ENCODE measurements around the gene SLC46A1.

The SLC46A1 gene

DNA sequence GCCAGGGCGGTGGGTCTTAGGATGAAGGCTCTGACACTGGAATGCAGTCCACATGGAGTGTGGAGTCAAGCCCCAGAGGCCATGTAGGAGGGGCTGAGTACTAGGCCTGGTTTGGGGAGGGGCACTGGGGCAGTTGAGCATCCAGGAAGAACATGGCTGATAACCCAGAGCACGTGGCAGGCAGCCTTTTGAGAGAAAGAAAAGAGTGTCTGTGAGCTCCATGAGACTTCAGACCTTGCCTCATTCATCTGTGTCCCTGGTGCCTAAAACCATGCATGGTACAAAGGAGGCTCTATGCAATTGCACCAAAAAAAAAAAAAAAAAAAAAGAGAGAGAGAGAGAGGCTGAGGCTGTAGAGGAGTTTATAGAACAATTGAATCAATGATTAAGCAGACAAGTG is 14.6 kb downstream of the SLC46A1 start:
- Histone ChIP-seq H3K27me3 (ENCODE audit: low read depth, low read length) (no peaks in the 10 kb centered on the region), H3K4me3 (ENCODE audit: low read depth in 1 of 2, low read length in 2 of 2) (no peak overlapping the region), H3K9me3 (ENCODE audit: control insufficient read depth in 1 of 2, low read length in 2 of 2) (no peaks in the 10 kb centered on the region), H3K4me1 (ENCODE audit: control insufficient read depth in 1 of 2, insufficient read depth in 2 of 2, low read length in 2 of 2) (no peaks in the 10 kb centered on the region), H3K27ac (ENCODE audit: low read length) (no peak overlapping the region), H3K36me3 (ENCODE audit: control insufficient read depth in 1 of 2, insufficient read depth in 2 of 2, low read length in 2 of 2) (peaks cover 33 to 60% of the 10 kb centered on the region in 2 donors)

DNA sequence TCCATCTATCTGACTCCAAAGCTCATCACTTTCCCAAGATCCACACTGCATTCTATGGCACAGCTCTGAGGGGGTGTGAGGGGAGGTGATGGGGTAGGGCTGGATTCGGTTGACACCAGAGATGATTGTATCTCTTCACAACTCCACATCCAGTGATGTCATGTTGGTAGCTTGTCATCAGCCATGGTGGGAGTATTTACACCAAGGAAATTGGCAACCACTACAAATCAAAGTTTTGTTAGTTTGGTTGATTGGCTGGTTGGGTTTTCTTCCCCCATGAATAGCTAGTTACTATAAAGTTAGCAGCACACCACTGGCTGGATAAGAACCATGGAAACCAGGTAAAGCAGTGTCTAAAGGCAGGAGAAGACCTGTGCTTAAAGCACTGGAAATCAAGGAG is 15.0 kb downstream of the SLC46A1 start:
- Histone ChIP-seq H3K27me3 (ENCODE audit: low read depth, low read length) (no peaks in the 10 kb centered on the region), H3K4me1 (ENCODE audit: control insufficient read depth in 1 of 2, insufficient read depth in 2 of 2, low read length in 2 of 2) (no peaks in the 10 kb centered on the region), H3K4me3 (ENCODE audit: low read depth in 1 of 2, low read length in 2 of 2) (no peak overlapping the region), H3K9me3 (ENCODE audit: control insufficient read depth in 1 of 2, low read length in 2 of 2) (no peaks in the 10 kb centered on the region), H3K27ac (ENCODE audit: low read length) (no peak overlapping the region), H3K36me3 (ENCODE audit: control insufficient read depth in 1 of 2, insufficient read depth in 2 of 2, low read length in 2 of 2) (peaks cover 30 to 56% of the 10 kb centered on the region in 2 donors)

DNA sequence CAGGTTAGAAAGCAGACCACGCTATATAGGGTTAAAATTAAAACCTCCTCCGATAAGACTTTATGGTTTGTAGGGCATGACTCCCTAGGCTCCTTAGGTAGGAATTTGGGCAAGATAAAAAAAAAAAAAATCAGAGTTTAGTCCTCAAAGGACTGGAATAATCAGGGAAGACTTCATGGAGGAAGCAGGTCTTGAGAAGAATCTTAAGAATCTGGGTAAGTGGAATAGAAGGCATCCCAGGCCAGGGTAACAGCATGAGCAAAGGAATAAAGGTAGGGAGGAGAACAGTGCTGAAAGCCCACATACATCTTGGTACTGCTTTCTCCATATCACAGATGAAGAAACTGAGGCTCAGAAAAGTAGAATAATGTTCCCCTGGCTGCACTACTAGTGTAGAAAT is 15.4 kb downstream of the SLC46A1 start:
- no peak overlapping the region for H3K4me3 ChIP-seq (ENCODE audit: low read depth in 1 of 2, low read length in 2 of 2)
- peaks cover 25 to 52% of the 10 kb centered on the region in 2 donors for H3K36me3 ChIP-seq (ENCODE audit: control insufficient read depth in 1 of 2, insufficient read depth in 2 of 2, low read length in 2 of 2)
- H3K4me1 ChIP-seq (ENCODE audit: control insufficient read depth in 1 of 2, insufficient read depth in 2 of 2, low read length in 2 of 2) = no peaks in the 10 kb centered on the region

DNA sequence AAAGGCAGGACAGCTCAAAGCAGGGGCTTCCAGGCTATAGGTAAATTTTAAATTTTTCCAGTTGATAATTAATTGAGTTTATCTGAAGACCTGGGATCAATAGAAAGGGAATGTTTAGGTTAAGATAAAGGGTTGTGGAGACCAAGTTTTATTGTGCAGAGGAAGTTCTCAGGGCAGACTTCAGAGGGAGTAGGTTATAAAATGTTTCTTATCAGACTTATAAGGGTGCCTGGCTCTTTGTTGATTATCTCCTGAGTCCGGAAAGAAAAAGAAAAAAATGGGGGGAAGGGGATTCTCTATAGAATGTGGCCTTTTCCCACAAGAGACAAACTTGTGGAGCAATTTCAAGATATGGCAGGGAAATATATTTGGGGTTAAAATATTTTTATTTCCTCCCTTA is 15.9 kb downstream of the SLC46A1 start:
- no peak overlapping the region for H3K4me3 ChIP-seq (ENCODE audit: low read depth in 1 of 2, low read length in 2 of 2)
- H3K4me1 ChIP-seq (ENCODE audit: control insufficient read depth in 1 of 2, insufficient read depth in 2 of 2, low read length in 2 of 2) = peaks cover 0 to 3% of the 10 kb centered on the region in 2 donors
- no peak overlapping the region for H3K27ac ChIP-seq (ENCODE audit: low read length)
- no peaks in the 10 kb centered on the region for H3K9me3 ChIP-seq (ENCODE audit: control insufficient read depth in 1 of 2, low read length in 2 of 2)
- H3K36me3 ChIP-seq (ENCODE audit: control insufficient read depth in 1 of 2, insufficient read depth in 2 of 2, low read length in 2 of 2) = peaks cover 24 to 48% of the 10 kb centered on the region in 2 donors
- H3K27me3 ChIP-seq (ENCODE audit: low read depth, low read length) = no peaks in the 10 kb centered on the region

More for the DNA sequence above, 15.4 kb downstream of the SLC46A1 start:
- Histone ChIP-seq H3K27me3 (ENCODE audit: low read depth, low read length) (no peaks in the 10 kb centered on the region), H3K9me3 (ENCODE audit: control insufficient read depth in 1 of 2, low read length in 2 of 2) (no peaks in the 10 kb centered on the region), H3K27ac (ENCODE audit: low read length) (no peak overlapping the region)

DNA sequence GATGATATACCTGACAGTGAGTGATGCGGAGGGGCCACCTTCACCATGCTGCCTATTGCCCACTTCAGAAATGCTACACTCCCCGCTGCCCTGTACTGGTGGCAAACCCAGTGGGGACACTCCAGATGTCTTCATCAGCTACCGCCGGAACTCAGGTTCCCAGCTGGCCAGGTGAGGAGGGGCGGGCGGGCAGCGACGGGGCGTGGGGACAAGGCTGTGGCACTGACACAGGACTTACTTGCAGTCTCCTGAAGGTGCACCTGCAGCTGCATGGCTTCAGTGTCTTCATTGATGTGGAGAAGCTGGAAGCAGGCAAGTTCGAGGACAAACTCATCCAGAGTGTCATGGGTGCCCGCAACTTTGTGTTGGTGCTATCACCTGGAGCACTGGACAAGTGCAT is 17.9 kb downstream of the SLC46A1 start:
- Histone ChIP-seq H3K36me3 (ENCODE audit: control insufficient read depth in 1 of 2, insufficient read depth in 2 of 2, low read length in 2 of 2) (peaks cover 24 to 49% of the 10 kb centered on the region in 2 donors), H3K9me3 (ENCODE audit: control insufficient read depth in 1 of 2, low read length in 2 of 2) (no peaks in the 10 kb centered on the region), H3K27ac (ENCODE audit: low read length) (no peak overlapping the region), H3K27me3 (ENCODE audit: low read depth, low read length) (no peaks in the 10 kb centered on the region), H3K4me3 (ENCODE audit: low read depth in 1 of 2, low read length in 2 of 2) (no peak overlapping the region), H3K4me1 (ENCODE audit: control insufficient read depth in 1 of 2, insufficient read depth in 2 of 2, low read length in 2 of 2) (peaks cover 0 to 5% of the 10 kb centered on the region in 2 donors)

DNA sequence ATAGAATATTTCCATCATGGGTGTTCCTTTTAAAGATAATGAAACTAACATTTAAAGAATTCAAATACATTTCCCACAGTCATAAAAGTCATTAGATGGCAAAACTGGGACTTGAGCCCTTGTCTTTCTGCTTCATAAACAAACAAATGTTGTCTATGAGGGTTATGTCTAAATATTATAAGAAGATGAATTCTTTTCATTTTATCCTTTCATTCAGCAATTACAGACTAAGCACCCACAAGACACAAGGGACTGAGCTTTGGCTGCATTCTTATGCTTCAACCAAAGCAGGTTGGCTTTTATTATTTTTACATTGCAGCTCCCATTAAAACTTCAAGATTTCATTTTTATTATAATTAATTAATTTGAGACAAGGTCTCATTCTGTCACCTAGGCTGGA is 19.6 kb downstream of the SLC46A1 start:
- peaks cover 24 to 40% of the 10 kb centered on the region in 2 donors for H3K36me3 ChIP-seq (ENCODE audit: control insufficient read depth in 1 of 2, insufficient read depth in 2 of 2, low read length in 2 of 2)
- no peaks in the 10 kb centered on the region for H3K9me3 ChIP-seq (ENCODE audit: control insufficient read depth in 1 of 2, low read length in 2 of 2)
- H3K4me1 ChIP-seq (ENCODE audit: control insufficient read depth in 1 of 2, insufficient read depth in 2 of 2, low read length in 2 of 2) = peaks cover 0 to 9% of the 10 kb centered on the region in 2 donors
- no peaks in the 10 kb centered on the region for H3K27me3 ChIP-seq (ENCODE audit: low read depth, low read length)
- H3K4me3 ChIP-seq (ENCODE audit: low read depth in 1 of 2, low read length in 2 of 2) = no peak overlapping the region
- H3K27ac ChIP-seq (ENCODE audit: low read length) = no peak overlapping the region

DNA sequence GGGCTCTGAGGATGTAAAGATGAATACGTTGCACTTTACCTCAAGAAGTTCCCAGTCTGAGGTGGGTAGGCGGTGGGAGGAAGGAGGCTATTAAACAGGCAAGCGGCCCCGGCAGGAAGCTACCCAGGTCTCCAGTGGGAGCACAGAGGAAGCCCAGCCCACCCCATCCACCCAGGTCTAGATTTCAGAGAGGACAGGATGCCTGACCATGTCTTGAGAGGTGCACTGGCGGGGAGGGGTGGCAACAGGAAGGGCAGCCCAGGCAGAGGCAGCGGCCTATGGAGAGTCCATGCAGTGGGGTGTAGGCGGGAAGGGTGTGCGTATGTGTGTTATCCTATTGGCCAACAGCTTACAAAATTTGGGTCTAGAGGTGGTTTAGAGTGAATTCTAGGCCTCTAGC is 20.6 kb downstream of the SLC46A1 start:
- Histone ChIP-seq H3K4me3 (ENCODE audit: low read depth in 1 of 2, low read length in 2 of 2) (no peak overlapping the region), H3K27me3 (ENCODE audit: low read depth, low read length) (no peaks in the 10 kb centered on the region), H3K27ac (ENCODE audit: low read length) (no peak overlapping the region)

DNA sequence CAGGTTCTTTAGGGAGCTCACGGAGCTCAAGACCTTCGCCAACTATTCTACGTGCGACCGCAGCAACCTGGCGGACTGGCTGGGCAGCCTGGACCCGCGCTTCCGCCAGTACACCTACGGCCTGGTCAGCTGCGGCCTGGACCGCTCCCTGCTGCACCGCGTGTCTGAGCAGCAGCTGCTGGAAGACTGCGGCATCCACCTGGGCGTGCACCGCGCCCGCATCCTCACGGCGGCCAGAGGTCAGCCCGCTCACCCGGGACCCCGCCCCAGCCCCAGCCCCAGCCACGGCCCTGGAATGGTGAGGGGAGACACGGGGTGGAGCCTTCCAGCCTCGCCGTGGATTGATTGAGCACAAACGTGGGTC is 21.0 kb downstream of the SLC46A1 start:
- peak overlapping the region; percentile 51 to 63 for H3K4me3 ChIP-seq (ENCODE audit: low read depth in 1 of 2, low read length in 2 of 2)
- H3K27me3 ChIP-seq (ENCODE audit: low read depth, low read length) = no peaks in the 10 kb centered on the region
- peaks cover 0 to 14% of the 10 kb centered on the region in 2 donors for H3K4me1 ChIP-seq (ENCODE audit: control insufficient read depth in 1 of 2, insufficient read depth in 2 of 2, low read length in 2 of 2)
- H3K36me3 ChIP-seq (ENCODE audit: control insufficient read depth in 1 of 2, insufficient read depth in 2 of 2, low read length in 2 of 2) = peaks cover 17 to 27% of the 10 kb centered on the region in 2 donors
- H3K27ac ChIP-seq (ENCODE audit: low read length) = no peak overlapping the region
- no peaks in the 10 kb centered on the region for H3K9me3 ChIP-seq (ENCODE audit: control insufficient read depth in 1 of 2, low read length in 2 of 2)

More for the DNA sequence above, 20.6 kb downstream of the SLC46A1 start:
- Histone ChIP-seq H3K36me3 (ENCODE audit: control insufficient read depth in 1 of 2, insufficient read depth in 2 of 2, low read length in 2 of 2) (peaks cover 17 to 30% of the 10 kb centered on the region in 2 donors), H3K9me3 (ENCODE audit: control insufficient read depth in 1 of 2, low read length in 2 of 2) (no peaks in the 10 kb centered on the region), H3K4me1 (ENCODE audit: control insufficient read depth in 1 of 2, insufficient read depth in 2 of 2, low read length in 2 of 2) (peaks cover 0 to 14% of the 10 kb centered on the region in 2 donors)

DNA sequence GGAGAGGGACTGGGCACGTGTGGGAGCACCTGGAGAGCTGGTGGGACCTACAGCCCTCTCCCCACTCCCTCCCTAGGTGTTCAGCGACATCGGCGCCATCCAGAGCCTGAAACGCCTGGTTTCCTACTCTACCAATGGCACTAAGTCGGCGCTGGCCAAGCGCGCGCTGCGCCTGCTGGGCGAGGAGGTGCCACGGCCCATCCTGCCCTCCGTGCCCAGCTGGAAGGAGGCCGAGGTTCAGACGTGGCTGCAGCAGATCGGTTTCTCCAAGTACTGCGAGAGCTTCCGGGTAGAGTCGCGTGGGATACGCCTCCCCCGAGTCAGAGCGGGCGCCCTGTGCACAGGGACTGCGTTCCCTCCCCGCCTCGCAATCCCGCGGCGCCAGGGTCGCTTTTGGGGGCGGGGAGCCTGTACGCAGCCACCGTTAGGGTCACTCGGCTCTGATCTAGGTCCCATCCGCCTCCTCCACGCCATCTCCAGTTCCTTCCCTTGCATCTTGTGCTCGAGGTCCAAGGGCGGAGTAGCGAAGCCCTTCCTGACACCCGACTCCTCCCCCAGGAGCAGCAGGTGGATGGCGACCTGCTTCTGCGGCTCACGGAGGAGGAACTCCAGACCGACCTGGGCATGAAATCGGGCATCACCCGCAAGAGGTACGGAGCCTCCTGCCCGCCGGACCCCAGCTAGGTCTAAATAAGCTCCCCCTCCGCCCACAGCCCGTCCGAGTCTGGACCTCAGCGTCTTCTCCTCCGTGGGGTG is 21.6 kb downstream of the SLC46A1 start:
- H3K9me3 ChIP-seq (ENCODE audit: control insufficient read depth in 1 of 2, low read length in 2 of 2) = no peaks in the 10 kb centered on the region

DNA sequence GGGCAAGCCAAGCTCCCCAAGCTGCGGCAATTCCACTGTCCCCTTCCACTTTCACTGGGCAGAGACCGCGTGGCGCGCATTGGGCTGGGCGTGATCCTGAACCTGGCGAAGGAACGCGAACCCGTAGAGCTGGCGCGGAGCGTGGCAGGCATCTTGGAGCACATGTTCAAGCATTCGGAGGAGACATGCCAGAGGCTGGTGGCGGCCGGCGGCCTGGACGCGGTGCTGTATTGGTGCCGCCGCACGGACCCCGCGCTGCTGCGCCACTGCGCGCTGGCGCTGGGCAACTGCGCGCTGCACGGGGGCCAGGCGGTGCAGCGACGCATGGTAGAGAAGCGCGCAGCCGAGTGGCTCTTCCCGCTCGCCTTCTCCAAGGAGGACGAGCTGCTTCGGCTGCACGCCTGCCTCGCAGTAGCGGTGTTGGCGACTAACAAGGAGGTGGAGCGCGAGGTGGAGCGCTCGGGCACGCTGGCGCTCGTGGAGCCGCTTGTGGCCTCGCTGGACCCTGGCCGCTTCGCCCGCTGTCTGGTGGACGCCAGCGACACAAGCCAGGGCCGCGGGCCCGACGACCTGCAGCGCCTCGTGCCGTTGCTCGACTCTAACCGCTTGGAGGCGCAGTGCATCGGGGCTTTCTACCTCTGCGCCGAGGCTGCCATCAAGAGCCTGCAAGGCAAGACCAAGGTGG is 24.7 kb downstream of the SLC46A1 start:
- Histone ChIP-seq H3K4me3 (ENCODE audit: low read depth in 1 of 2, low read length in 2 of 2) (peak overlapping the region in 1 of 2 donors; percentile 28), H3K9me3 (ENCODE audit: control insufficient read depth in 1 of 2, low read length in 2 of 2) (no peaks in the 10 kb centered on the region), H3K4me1 (ENCODE audit: control insufficient read depth in 1 of 2, insufficient read depth in 2 of 2, low read length in 2 of 2) (peaks cover 0 to 14% of the 10 kb centered on the region in 2 donors), H3K27ac (ENCODE audit: low read length) (no peak overlapping the region), H3K36me3 (ENCODE audit: control insufficient read depth in 1 of 2, insufficient read depth in 2 of 2, low read length in 2 of 2) (peaks cover 0 to 6% of the 10 kb centered on the region in 2 donors), H3K27me3 (ENCODE audit: low read depth, low read length) (no peaks in the 10 kb centered on the region)

More for the DNA sequence above, 21.6 kb downstream of the SLC46A1 start:
- Histone ChIP-seq H3K4me1 (ENCODE audit: control insufficient read depth in 1 of 2, insufficient read depth in 2 of 2, low read length in 2 of 2) (peaks cover 0 to 14% of the 10 kb centered on the region in 2 donors), H3K27ac (ENCODE audit: low read length) (no peak overlapping the region), H3K4me3 (ENCODE audit: low read depth in 1 of 2, low read length in 2 of 2) (peak overlapping the region; percentile 51 to 63), H3K36me3 (ENCODE audit: control insufficient read depth in 1 of 2, insufficient read depth in 2 of 2, low read length in 2 of 2) (peaks cover 11 to 23% of the 10 kb centered on the region in 2 donors), H3K27me3 (ENCODE audit: low read depth, low read length) (no peaks in the 10 kb centered on the region)

DNA sequence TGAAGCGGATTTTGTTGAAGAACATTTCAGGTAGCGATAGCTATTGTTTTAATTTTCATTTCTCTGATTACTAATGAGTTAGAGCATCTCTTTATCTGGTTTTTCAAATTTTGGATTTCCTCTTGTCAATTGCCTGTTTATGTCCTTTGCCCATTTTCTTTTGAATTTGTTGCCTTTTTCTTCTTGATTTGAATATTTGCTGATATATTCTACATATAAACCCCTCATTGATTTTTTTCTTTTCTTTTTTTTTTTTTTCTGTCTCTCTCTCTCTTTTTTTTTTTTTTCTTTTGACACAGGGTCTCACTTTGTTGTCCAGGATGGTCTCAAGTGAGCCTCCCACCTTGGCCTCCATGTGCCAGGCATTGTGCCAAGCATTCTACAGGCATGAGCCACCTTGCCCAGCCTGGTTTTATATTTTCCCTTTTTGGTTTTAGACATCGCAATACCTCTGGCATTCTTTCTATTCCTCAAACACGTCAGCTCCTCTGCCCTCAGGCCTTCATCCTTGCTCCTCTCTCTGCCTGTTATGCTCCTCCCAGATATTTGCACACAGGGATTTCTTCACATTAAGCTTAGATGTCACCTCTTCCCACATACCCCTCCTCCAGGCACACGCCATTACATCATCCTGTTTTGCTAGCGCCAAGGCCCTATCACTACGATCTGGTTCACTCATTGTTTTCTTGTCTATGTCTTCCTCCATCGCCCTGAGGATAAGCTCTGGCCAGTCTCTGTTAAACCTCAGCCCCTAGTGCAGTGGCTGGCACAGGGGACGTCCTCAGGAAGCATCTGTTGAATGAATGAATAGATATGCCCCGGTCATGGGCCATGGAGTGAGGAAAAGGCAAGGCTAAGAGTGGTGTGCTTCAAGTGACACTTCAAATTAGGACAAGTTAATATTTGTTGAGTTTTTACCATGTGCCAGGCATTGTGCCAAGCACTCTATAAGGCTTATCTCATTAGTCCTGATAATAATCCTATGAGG is 25.9 kb downstream of the SLC46A1 start:
- Histone ChIP-seq H3K27me3 (ENCODE audit: low read depth, low read length) (no peaks in the 10 kb centered on the region), H3K27ac (ENCODE audit: low read length) (no peak overlapping the region), H3K36me3 (ENCODE audit: control insufficient read depth in 1 of 2, insufficient read depth in 2 of 2, low read length in 2 of 2) (peaks cover 0 to 6% of the 10 kb centered on the region in 2 donors), H3K9me3 (ENCODE audit: control insufficient read depth in 1 of 2, low read length in 2 of 2) (no peaks in the 10 kb centered on the region), H3K4me1 (ENCODE audit: control insufficient read depth in 1 of 2, insufficient read depth in 2 of 2, low read length in 2 of 2) (peaks cover 0 to 11% of the 10 kb centered on the region in 2 donors), H3K4me3 (ENCODE audit: low read depth in 1 of 2, low read length in 2 of 2) (no peak overlapping the region)
